GM12878 (cell line): ENCODE measurements around the gene CFAP92. TPM values are rescaled to one million over a fixed set of nuclear protein-coding genes. Genes with fewer than 3 reads are reported as not detected.
A peak's percentile ranks its signal among the peaks of the same experiment; 100 is the strongest.

ENCODE experiments used
- CHD1 ChIP-seq: IDR thresholded peaks from 2 replicates; pipeline ENCODE4 v1.6.1; 2012; ENCODE audit warnings: low read depth, low read length, improper control_type of control experiment
- EED ChIP-seq: sonication (generic); IDR thresholded peaks from 2 replicates; pipeline ENCODE4 v1.6.1; 2016; ENCODE audit warnings: antibody characterized with exemption, low read depth
- EP300 ChIP-seq, 2 experiments: fragments of 150-350 bp in 1 of 2; IDR thresholded peaks; 2 replicates each; pipeline ENCODE4 v1.6.1; 2011 to 2012; ENCODE audit warnings: low read depth in 2 of 2, low read length in 2 of 2, borderline replicate concordance in 1 of 2, improper control_type of control experiment in 1 of 2, inconsistent platforms in 1 of 2; ENCODE audit not compliant: control insufficient read depth in 1 of 2
- HDAC2 ChIP-seq: fragments of 200-600 bp; sonication (generic); IDR thresholded peaks from 2 replicates; pipeline ENCODE4 v1.6.1; 2017
- IKZF2 ChIP-seq, 2 experiments: fragments of 450-650 bp; IDR thresholded peaks; 2 replicates each; pipeline ENCODE4 v1.6.1; 2017; ENCODE audit warnings: mild to moderate bottlenecking in 2 of 2, moderate library complexity in 2 of 2
- NR2C2 ChIP-seq: IDR thresholded peaks from 2 replicates; pipeline ENCODE4 v1.6.1; 2011; ENCODE audit warnings: borderline replicate concordance, low read depth; ENCODE audit not compliant: control insufficient read depth, insufficient read length
- SREBF2 ChIP-seq: IDR thresholded peaks from 2 replicates; pipeline ENCODE4 v1.6.1; 2012; ENCODE audit warnings: mild to moderate bottlenecking, low read length
- STAT1 ChIP-seq: fragments of 450-650 bp; conservative IDR thresholded peaks from 2 replicates; pipeline ENCODE4 v1.6.1; 2014; ENCODE audit warnings: antibody characterized with exemption, mild to moderate bottlenecking
- SUZ12 ChIP-seq: fragments of 200-600 bp; sonication (generic); IDR thresholded peaks from one replicate; pipeline ENCODE4 v1.6.1; 2018; ENCODE audit warnings: antibody characterized with exemption, mild to moderate bottlenecking; ENCODE audit not compliant: unreplicated experiment
- TCF12 ChIP-seq: IDR thresholded peaks from 2 replicates; pipeline ENCODE4 v1.6.1; 2011; ENCODE audit warnings: low read depth, mild to moderate bottlenecking, low read length
- WRNIP1 ChIP-seq: IDR thresholded peaks from 2 replicates; pipeline ENCODE4 v1.6.1; 2011; ENCODE audit warnings: low read depth, low read length, improper control_type of control experiment, borderline replicate concordance
- polyA plus RNA-seq, 11 experiments: library from polyadenylated mRNA; depleted of rRNA in 4 of 11; unstranded in 6 of 11; stranded (reverse) in 5 of 11; fragments of >200 nt; fragmentation: Nextera tagmentation in 4 of 11; fragmentation: Illumina TruSeq in 1 of 11; extraction: Ambion mirVana in 4 of 11; extraction: Trizol in 1 of 11; gene quantifications; 1 replicate in 1 of 11; 2 replicates in 10 of 11; pipeline versions ENCODE4 v1.2.1 to v1.2.3, GENCODE V29; 2011 to 2016; ENCODE audit warnings: inconsistent platforms in 2 of 11, missing spikeins in 2 of 11, low read depth in 1 of 11
- total RNA-seq, 4 experiments: library from RNA; depleted of rRNA in 3 of 4; stranded (reverse); fragments of >200 nt in 3 of 4; fragmentation: Illumina TruSeq in 1 of 4; extraction: Trizol in 1 of 4; gene quantifications; 2 replicates each; pipeline versions ENCODE4 v1.2.1 to v1.2.3, GENCODE V29; 2013 to 2021
- TF ChIP-seq, protein P1 (sequence below): fragments of 450-650 bp; IDR thresholded peaks from 2 replicates; pipeline ENCODE4 v1.6.1; 2018; ENCODE audit warnings: borderline replicate concordance, mild to moderate bottlenecking; ENCODE audit not compliant: partially characterized antibody
- TF ChIP-seq, protein P2 (sequence below), 3 experiments: IDR thresholded peaks in 2 of 3; conservative IDR thresholded peaks in 1 of 3; 2 replicates each; pipeline ENCODE4 v1.5.1; 2011; ENCODE audit warnings: low read depth in 3 of 3, low read length in 3 of 3, mild to moderate bottlenecking in 3 of 3, control low read depth in 2 of 3, moderate library complexity in 2 of 3, inconsistent platforms in 1 of 3, mixed read lengths in 1 of 3; ENCODE audit not compliant: control insufficient read depth in 2 of 3, insufficient read depth in 1 of 3; ENCODE audit errors: extremely low read depth in 1 of 3
- TF ChIP-seq, protein P3 (sequence below): fragments of 450-650 bp; formaldehyde crosslinking; IDR thresholded peaks from 2 replicates; pipeline ENCODE4 v1.4.0; 2022; ENCODE audit warnings: mild to moderate bottlenecking, moderate library complexity
- TF ChIP-seq, protein P4 (sequence below): IDR thresholded peaks from 2 replicates; pipeline ENCODE4 v1.6.1; 2012; ENCODE audit warnings: low read depth, low read length, improper control_type of control experiment
- TF ChIP-seq, protein P5 (sequence below): IDR thresholded peaks from 2 replicates; pipeline ENCODE4 v1.6.1; 2011; ENCODE audit warnings: low read depth, mild to moderate bottlenecking, low read length, moderate library complexity, borderline replicate concordance; ENCODE audit errors: extremely low read depth
- TF ChIP-seq, protein P6 (sequence below): fragments of 450-650 bp; IDR thresholded peaks from 2 replicates; pipeline ENCODE4 v1.6.1; 2016; ENCODE audit warnings: mild to moderate bottlenecking

The CFAP92 gene
- total and polyA plus RNA-seq, 10 of the 15 experiments (the other 5 are each of a cell fraction or from before 2014, with no cell fraction given), result 0.05 to 0.52 (median 0.14) TPM; not detected in 7

DNA sequence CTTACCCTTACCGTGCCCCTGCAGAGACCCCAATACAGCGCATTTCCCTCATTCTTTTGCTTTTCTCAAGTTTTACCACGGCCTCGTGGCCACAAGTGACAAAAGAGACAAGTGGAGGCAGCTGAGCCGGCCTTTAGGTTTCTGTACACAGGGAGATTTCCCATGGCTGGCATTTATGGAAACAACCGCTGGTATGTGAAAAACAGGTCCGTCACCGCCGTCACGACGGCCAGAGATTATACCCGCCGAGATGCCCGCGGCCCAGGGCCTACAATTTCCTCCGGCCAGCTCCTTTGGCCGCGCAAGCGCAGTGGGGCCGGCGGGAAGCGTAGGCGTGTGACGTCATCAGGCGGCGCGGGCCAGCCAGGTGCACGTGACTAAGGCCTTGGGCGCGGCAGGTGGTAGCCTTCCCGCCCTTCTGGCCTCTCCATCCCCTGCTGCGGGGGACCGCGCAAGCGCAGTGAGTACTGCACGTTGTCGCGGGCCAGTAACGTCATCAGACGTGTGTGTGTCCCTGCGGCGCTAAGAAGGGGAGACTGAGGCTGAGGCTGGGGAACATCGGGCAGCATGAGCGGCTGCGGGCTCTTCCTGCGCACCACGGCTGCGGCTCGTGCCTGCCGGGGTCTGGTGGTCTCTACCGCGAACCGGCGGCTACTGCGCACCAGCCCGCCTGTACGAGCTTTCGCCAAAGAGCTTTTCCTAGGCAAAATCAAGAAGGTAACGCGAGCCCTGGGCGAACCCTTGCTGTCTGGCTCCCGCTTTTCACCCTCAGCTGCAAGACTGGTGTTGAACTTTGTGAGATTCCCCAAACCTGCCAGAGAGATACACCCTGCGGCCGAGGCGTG lies 114.5 kb downstream of the CFAP92 start, which contains the start of gene ACAD9 (continued):
- TF ChIP-seq NR2C2, result no peak
- TF ChIP-seq, protein P1, sequence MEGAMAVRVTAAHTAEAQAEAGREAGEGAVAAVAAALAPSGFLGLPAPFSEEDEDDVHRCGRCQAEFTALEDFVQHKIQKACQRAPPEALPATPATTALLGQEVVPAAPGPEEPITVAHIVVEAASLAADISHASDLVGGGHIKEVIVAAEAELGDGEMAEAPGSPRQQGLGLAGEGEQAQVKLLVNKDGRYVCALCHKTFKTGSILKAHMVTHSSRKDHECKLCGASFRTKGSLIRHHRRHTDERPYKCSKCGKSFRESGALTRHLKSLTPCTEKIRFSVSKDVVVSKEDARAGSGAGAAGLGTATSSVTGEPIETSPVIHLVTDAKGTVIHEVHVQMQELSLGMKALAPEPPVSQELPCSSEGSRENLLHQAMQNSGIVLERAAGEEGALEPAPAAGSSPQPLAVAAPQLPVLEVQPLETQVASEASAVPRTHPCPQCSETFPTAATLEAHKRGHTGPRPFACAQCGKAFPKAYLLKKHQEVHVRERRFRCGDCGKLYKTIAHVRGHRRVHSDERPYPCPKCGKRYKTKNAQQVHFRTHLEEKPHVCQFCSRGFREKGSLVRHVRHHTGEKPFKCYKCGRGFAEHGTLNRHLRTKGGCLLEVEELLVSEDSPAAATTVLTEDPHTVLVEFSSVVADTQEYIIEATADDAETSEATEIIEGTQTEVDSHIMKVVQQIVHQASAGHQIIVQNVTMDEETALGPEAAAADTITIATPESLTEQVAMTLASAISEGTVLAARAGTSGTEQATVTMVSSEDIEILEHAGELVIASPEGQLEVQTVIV, result no peak
- TF ChIP-seq, protein P2, sequence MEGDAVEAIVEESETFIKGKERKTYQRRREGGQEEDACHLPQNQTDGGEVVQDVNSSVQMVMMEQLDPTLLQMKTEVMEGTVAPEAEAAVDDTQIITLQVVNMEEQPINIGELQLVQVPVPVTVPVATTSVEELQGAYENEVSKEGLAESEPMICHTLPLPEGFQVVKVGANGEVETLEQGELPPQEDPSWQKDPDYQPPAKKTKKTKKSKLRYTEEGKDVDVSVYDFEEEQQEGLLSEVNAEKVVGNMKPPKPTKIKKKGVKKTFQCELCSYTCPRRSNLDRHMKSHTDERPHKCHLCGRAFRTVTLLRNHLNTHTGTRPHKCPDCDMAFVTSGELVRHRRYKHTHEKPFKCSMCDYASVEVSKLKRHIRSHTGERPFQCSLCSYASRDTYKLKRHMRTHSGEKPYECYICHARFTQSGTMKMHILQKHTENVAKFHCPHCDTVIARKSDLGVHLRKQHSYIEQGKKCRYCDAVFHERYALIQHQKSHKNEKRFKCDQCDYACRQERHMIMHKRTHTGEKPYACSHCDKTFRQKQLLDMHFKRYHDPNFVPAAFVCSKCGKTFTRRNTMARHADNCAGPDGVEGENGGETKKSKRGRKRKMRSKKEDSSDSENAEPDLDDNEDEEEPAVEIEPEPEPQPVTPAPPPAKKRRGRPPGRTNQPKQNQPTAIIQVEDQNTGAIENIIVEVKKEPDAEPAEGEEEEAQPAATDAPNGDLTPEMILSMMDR (IDR thresholded peaks at IDR 0.05 in 2 of 3, conservative IDR thresholded peaks at IDR 0.05 in 1 of 3; ENCODE audit: control insufficient read depth in 2 of 3, extremely low read depth in 1 of 3, insufficient read depth in 1 of 3, low read depth in 3 of 3, low read length in 3 of 3), result no peak
- TF ChIP-seq, protein P3, sequence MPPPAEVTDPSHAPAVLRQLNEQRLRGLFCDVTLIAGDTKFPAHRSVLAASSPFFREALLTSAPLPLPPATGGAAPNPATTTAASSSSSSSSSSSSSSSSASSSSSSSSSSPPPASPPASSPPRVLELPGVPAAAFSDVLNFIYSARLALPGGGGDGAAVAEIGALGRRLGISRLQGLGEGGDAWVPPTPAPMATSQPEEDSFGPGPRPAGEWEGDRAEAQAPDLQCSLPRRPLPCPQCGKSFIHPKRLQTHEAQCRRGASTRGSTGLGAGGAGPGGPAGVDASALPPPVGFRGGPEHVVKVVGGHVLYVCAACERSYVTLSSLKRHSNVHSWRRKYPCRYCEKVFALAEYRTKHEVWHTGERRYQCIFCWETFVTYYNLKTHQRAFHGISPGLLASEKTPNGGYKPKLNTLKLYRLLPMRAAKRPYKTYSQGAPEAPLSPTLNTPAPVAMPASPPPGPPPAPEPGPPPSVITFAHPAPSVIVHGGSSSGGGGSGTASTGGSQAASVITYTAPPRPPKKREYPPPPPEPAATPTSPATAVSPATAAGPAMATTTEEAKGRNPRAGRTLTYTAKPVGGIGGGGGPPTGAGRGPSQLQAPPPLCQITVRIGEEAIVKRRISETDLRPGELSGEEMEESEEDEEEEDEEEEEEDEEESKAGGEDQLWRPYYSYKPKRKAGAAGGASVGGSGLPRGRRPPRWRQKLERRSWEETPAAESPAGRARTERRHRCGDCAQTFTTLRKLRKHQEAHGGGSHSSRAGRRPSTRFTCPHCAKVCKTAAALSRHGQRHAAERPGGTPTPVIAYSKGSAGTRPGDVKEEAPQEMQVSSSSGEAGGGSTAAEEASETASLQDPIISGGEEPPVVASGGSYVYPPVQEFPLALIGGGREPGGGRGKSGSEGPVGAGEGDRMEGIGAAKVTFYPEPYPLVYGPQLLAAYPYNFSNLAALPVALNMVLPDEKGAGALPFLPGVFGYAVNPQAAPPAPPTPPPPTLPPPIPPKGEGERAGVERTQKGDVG, result no peak
- no peak for TF ChIP-seq HDAC2
- TF ChIP-seq, protein P4, sequence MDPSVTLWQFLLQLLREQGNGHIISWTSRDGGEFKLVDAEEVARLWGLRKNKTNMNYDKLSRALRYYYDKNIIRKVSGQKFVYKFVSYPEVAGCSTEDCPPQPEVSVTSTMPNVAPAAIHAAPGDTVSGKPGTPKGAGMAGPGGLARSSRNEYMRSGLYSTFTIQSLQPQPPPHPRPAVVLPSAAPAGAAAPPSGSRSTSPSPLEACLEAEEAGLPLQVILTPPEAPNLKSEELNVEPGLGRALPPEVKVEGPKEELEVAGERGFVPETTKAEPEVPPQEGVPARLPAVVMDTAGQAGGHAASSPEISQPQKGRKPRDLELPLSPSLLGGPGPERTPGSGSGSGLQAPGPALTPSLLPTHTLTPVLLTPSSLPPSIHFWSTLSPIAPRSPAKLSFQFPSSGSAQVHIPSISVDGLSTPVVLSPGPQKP, result no peak; the same call in 1 of the 2 replicates
- no peak for TF ChIP-seq SUZ12
- TF ChIP-seq CHD1, result no peak
- TF ChIP-seq, protein P5, sequence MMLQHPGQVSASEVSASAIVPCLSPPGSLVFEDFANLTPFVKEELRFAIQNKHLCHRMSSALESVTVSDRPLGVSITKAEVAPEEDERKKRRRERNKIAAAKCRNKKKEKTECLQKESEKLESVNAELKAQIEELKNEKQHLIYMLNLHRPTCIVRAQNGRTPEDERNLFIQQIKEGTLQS, result peak; percentile 98
- TF ChIP-seq EP300 (IDR thresholded peaks at IDR 0.05; ENCODE audit: borderline replicate concordance in 1 of 2, control insufficient read depth in 1 of 2, low read depth in 2 of 2, low read length in 2 of 2), result peak; percentile 48 to 53; a peak in 1 of 4 replicates
- TF ChIP-seq SREBF2, result no peak
- TF ChIP-seq STAT1, result peak; percentile 30; the same call in 1 of the 2 replicates
- TF ChIP-seq EED, result 0 out of 2 replicates have a peak, but pooled peaks have one; percentile 21
- TF ChIP-seq, protein P6, sequence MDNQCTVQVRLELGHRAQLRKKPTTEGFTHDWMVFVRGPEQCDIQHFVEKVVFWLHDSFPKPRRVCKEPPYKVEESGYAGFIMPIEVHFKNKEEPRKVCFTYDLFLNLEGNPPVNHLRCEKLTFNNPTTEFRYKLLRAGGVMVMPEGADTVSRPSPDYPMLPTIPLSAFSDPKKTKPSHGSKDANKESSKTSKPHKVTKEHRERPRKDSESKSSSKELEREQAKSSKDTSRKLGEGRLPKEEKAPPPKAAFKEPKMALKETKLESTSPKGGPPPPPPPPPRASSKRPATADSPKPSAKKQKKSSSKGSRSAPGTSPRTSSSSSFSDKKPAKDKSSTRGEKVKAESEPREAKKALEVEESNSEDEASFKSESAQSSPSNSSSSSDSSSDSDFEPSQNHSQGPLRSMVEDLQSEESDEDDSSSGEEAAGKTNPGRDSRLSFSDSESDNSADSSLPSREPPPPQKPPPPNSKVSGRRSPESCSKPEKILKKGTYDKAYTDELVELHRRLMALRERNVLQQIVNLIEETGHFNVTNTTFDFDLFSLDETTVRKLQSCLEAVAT, result no peak
- peak; percentile 86 for TF ChIP-seq TCF12
- TF ChIP-seq WRNIP1, result 0 out of 2 replicates have a peak, but pooled peaks have one; percentile 11
- TF ChIP-seq IKZF2 (IDR thresholded peaks at IDR 0.05), result no peak; a peak in 1 of 4 replicates
